D341Med (cell line): Measurements from ENCODE around the gene SLC39A3.
A peak's percentile ranks its signal among the peaks of the same experiment; 100 is the strongest.

Source experiments
- DNase-seq: peaks from one replicate; pipeline ENCODE4 v3.0.0; 2012; ENCODE audit warnings: low spot score

Gene SLC39A3

GRCh38 chr19:2768365-2769132 lies 28.7 kb upstream of the SLC39A3 start:
- peak; percentile 20 for DNase-seq

DNA sequence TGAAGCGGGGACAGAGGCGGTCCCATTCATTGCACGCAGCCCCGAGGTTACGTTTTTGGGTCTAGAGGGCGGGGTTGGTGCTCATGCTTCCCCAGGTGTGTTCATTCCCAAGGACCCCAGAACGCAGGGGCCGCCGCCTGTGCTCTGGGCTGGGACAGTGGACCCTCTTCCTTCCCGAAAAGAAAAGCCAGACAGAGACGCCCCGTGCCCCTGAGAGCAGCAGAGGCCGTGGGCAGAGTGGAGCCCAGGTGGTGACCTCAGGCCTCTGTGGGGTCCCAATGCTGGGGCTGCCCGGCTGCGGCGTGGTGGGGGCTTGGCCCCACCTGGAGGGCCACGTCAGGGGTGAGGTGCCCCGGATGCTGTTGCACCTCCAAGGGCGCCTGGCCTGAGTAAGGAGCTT lies 27.9 kb upstream of the SLC39A3 start:
- DNase-seq: peak; percentile 22

- DNase-seq: peak; percentile 22
Measured at GRCh38 chr19:2766594-2767372, 27.0 kb upstream of the SLC39A3 start.

- no peak for DNase-seq
Measured at GRCh38 chr19:2765376-2765775, 25.6 kb upstream of the SLC39A3 start.

- DNase-seq: no peak
Measured at GRCh38 chr19:2764945-2765344, 25.1 kb upstream of the SLC39A3 start.

- no peak for DNase-seq
Measured at GRCh38 chr19:2763687-2764086, 23.9 kb upstream of the SLC39A3 start.

DNA sequence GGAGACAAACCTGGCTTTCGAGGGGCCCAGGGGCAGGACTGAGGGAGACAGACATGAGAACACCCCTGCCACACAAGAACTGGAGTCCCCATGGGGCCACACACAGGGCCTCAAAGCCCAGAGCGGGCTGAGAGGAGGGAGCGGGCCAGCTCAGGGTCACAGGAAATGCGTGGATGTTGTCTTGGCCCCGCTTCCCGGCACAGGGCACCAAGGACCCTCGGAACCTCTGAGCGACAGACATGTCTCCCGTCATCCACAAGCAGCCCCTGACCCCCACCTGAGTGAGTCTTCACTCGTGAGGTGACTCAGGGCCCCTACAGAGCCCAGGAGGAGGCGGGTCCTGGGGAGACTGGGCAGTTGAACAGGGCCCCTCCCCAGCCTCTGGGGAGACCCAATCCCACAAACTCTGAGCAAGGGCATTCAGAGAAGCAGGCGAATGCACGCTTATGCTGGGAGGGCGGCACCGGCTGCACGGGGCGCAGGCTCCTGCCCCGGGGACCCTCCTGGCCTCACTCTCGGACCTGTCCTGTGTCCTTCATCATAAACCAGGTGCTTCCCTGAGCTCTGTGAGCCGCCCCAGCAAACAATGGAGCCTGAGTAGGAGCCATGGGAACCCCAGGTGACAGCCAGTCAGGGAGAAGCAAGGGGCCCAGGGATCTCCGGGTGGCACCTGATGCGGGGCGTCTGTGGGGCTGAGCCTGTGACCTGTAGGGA lies 23.1 kb upstream of the SLC39A3 start:
- DNase-seq: no peak

DNA sequence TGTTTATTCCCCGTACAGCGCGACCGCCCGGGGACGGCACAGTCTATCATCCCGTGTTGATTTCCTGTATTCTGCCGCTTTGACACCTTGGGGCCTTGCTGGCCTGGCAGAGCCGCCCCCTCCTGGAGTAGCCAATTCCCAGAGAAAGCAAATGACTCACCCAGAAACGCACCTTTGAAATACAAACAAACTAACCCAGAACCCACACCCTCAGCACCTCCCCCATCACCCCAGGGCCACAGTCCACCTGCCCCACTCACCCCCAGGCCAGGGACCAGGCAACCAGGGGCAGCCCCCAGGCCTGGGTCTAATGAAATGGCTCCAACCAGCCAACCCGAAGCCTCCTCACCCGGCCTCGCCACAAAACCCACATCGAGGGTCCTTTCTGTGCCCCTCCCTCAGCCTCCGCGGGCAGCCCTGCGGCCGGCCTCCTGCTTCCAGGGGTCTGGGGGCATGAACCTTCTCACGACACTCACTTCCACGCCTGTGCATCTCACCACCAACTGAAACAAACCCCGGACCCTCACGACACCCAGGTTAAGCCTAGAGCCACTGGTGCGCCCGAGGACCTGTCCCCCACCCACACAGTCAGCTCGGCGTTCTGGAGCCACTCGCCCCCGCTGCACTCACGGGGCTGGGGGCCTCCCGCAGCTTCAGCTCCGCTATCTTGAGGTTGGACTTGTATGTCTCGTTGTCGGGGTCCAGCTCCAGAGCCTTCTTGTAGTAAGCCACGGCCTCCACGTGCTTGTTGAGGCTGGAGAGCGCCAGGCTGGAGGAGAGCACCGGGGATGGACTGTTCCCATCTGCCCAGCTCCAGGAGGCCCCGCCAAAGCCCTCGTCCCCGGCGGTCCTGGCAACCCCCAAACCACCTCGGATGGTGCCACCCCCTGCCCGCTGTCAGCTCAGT lies 22.3 kb upstream of the SLC39A3 start:
- DNase-seq: no peak

DNA sequence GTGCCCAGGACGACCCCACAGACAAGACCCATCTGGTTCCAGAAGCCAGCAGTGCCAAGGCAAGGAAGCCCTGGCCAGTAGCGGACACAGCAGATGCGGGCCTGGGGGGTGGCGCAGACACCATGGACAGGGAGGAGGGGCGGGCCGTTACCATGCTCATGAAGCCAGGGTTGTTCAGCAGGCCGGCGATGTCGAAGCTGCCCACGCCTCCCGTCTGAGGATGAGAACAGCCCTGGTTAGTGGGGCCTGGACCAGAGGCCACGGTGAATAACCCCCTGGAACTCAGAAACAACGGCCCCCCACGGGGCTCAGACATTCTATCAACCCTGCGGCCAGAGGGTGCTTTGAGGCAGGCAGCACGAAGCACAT lies 21.5 kb upstream of the SLC39A3 start:
- DNase-seq: no peak

DNA sequence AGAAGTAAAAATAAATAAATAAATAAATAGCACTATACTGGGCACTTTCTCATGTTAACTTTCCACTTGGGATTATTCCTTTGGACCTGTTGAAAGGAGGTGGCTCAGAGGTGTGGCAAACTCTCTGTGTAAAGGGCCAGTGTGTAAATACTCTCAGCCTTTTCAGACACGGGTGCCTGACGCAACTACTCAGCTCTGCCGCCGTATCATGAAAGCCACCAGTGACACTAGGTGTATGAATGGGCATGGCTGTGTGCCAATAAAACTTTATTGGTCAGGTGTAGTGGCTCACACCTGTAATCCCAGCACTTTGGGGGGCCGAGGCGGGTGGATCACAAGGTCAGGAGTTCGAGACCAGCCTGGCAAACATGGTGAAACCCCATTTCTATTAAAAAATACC lies 20.1 kb upstream of the SLC39A3 start:
- no peak for DNase-seq

- no peak for DNase-seq
Measured at GRCh38 chr19:2759362-2759761, 19.5 kb upstream of the SLC39A3 start.

GRCh38 chr19:2758601-2759313 lies 18.9 kb upstream of the SLC39A3 start:
- no peak for DNase-seq

GRCh38 chr19:2756921-2757881 lies 17.4 kb upstream of the SLC39A3 start:
- DNase-seq: peak; percentile 35

- no peak for DNase-seq
Measured at GRCh38 chr19:2756477-2756876, 16.7 kb upstream of the SLC39A3 start.

DNA sequence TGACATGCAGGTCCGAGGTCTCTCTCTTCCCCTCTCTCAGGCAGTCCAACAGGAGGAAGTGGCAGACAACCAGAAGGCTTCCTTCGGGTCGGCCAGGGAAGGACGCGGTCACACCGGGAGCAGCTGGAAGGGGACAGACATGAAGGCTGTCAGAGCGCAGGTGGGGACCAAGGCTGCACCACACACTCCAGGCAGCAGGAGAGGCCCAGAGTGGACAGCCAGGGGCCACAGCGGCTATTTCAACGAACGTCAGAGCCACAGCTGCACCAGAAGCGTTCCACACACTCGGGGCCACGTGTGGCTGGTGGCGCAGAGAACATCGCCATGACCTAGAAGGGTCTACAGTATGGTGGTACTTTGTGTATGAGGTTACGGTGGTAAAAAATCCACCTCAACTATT lies 16.0 kb upstream of the SLC39A3 start:
- no peak for DNase-seq

DNA sequence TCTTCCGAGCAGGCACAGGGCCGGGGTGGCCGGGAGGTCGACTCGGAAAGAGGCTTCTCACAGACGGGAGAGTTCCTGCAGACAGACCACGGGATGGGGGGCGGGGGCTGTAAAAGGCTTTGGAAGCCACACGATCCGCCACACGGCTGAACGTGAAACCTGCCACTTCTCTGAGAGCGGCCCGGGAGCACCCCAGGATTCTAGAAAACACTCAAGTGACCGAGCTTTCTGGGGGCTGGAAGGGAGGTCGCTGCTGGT lies 15.6 kb upstream of the SLC39A3 start:
- DNase-seq: no peak

- no peak for DNase-seq
Measured at GRCh38 chr19:2754659-2755447, 15.0 kb upstream of the SLC39A3 start.

GRCh38 chr19:2751438-2751830 lies 11.6 kb upstream of the SLC39A3 start:
- DNase-seq: no peak

DNA sequence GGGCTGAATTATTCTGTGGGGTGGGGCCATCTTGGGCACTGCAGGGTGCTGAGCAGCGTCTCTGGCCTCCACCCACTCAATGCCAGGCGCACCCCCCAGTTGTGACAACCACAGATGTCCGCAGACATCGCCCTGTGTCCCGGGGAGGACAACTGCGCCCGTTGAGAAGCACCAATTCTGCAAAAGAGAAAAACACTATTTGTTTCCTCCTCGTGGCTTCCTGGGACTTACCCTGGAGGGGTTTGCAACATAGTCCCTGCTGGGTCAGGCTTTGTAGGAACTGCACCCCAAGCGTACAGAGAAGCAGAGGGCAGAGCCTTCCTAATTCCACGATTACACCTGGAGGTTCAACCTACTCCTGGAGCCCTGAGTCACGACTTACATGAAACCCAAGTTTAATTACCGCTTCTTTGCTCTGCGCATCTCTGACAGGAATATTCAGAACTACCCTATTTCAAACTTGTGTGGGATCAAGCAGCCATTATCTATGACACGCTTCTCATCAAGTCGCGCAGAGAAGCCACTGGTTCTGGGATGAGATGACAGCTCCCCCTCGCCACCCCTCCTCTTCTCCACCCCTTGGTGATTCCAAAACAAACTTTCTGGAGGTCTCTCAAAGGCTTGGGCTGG lies 11.1 kb upstream of the SLC39A3 start:
- no peak for DNase-seq
